HepG2 (cell line): ENCODE measurements around the gene GOLT1A. TPM values are rescaled to one million over a fixed set of nuclear protein-coding genes. Genes with fewer than 3 reads are reported as not detected.

ENCODE experiments used
- ATAC-seq: fragments of 200-7000 bp; cut with Tn5 transposase; 3 replicates; pipeline ENCODE4 v1.9.1; 2020; ENCODE audit warnings: mild to moderate bottlenecking, moderate library complexity
- BruUV-seq: library from RNA; stranded (reverse); fragments of 400-500 nt; replicated peaks from 2 replicates; lab custom pipeline; 2021; lab: Mats Ljungman, UMichigan
- CTCF ChIA-PET: fragments of 300-600 bp; formaldehyde crosslinking; extraction: SDS; loops from one replicate; lab custom pipeline; 2021; ENCODE audit warnings: low total read pairs, inconsistent platforms, low intra/inter-chr PET ratio; lab: Yijun Ruan, JAX
- POLR2A ChIA-PET: fragments of 350-600 bp; sonication (Branson Sonifier 250); formaldehyde crosslinking; loops from one replicate; lab custom pipeline; 2020; ENCODE audit warnings: antibody characterized with exemption, inconsistent platforms; lab: Yijun Ruan, JAX
- DNase-seq: peaks from one replicate; pipeline ENCODE4 v3.0.0-alpha.2; 2015; ENCODE audit warnings: low spot score
- FAIRE-seq: peaks from 3 replicates; lab custom pipeline; 2011; peaks lifted over from hg19 to GRCh38; lab: Jason Lieb, UNC
- H2AFZ ChIP-seq: one replicate; pipeline ENCODE4 v1.6.1; 2011; ENCODE audit warnings: low read length, inconsistent platforms
- H3K27ac ChIP-seq: fragments of 300-600 bp; 3 replicates; pipeline ENCODE4 v1.8.0; 2011; ENCODE audit warnings: mixed run types, mild to moderate bottlenecking, mixed read lengths, low read length, inconsistent platforms; ENCODE audit not compliant: insufficient read depth; ENCODE audit errors: extremely low read length
- H3K27me3 ChIP-seq, 2 experiments: fragments of 200-600 bp in 1 of 2; 2 replicates in 1 of 2; 3 replicates in 1 of 2; pipeline versions ENCODE4 v1.6.0 to v1.8.0; 2011; ENCODE audit warnings: low read length in 2 of 2, mild to moderate bottlenecking in 2 of 2, moderate library complexity in 2 of 2, inconsistent platforms in 1 of 2; ENCODE audit not compliant: insufficient read depth in 2 of 2, control insufficient read depth in 1 of 2
- H3K36me3 ChIP-seq, 2 experiments: fragments of 200-600 bp in 1 of 2; replicated peaks in 1 of 2; 2 replicates in 1 of 2; 3 replicates in 1 of 2; pipeline versions ENCODE4 v1.5.1 to v1.8.0; 2011; ENCODE audit warnings: low read length in 2 of 2, inconsistent platforms in 1 of 2; ENCODE audit not compliant: insufficient read depth in 2 of 2, control insufficient read depth in 1 of 2
- H3K4me1 ChIP-seq: 2 replicates; pipeline ENCODE4 v1.5.1; 2012; ENCODE audit warnings: low read length, inconsistent platforms; ENCODE audit not compliant: insufficient read depth
- H3K4me2 ChIP-seq: 2 replicates; pipeline ENCODE4 v1.6.0; 2011; ENCODE audit warnings: low read depth, low read length, inconsistent platforms
- H3K4me3 ChIP-seq, 3 experiments: fragments of 200-600 bp in 1 of 3; sonication (generic), shearing (Covaris generic) in 1 of 3; replicated peaks in 1 of 3; 2 replicates each; pipeline ENCODE4 v1.5.1; 2011 to 2016; ENCODE audit warnings: low read length in 3 of 3, inconsistent platforms in 2 of 3, low read depth in 2 of 3, mild to moderate bottlenecking in 2 of 3, control low read depth in 1 of 3, mixed read lengths in 1 of 3; ENCODE audit not compliant: insufficient read depth in 1 of 3
- H3K79me2 ChIP-seq: one replicate; pipeline ENCODE4 v1.6.1; 2011; ENCODE audit warnings: low read length, inconsistent platforms; ENCODE audit not compliant: insufficient read depth
- H3K9ac ChIP-seq: 2 replicates; pipeline ENCODE4 v1.6.0; 2011; ENCODE audit warnings: mild to moderate bottlenecking, low read depth, low read length, inconsistent platforms; ENCODE audit not compliant: insufficient read depth
- H3K9me3 ChIP-seq: 2 replicates; pipeline ENCODE4 v1.5.1; 2012; ENCODE audit warnings: mild to moderate bottlenecking, low read length
- H4K20me1 ChIP-seq: 2 replicates; pipeline ENCODE4 v1.6.0; 2011; ENCODE audit warnings: inconsistent platforms, mild to moderate bottlenecking, low read length, moderate library complexity; ENCODE audit not compliant: insufficient read depth
- CEBPB ChIP-seq: IDR thresholded peaks from 2 replicates; pipeline ENCODE4 v1.6.1; 2011; ENCODE audit warnings: low read depth, low read length, improper control_type of control experiment, borderline replicate concordance
- HMG20B ChIP-seq: conservative IDR thresholded peaks from 2 replicates; pipeline ENCODE4 v1.6.1; 2016; ENCODE audit warnings: missing genetic modification reagents, missing compliant biosample characterization
- RARA ChIP-seq: IDR thresholded peaks from 2 replicates; pipeline ENCODE4 v1.6.1; 2016; ENCODE audit warnings: missing genetic modification reagents, missing compliant biosample characterization
- WGBS: methylation state at CpG from one replicate; pipeline ENCODE4 v1.1.6; 2017; ENCODE audit warnings: low lambda C conversion rate; 5-methylcytosine and 5-hydroxymethylcytosine counted together
- in situ Hi-C: cut with HindIII; loops from 2 replicates; pipeline ENCODE4 v1.10.0; 2017; ENCODE audit warnings: low pct_unique_long_range_greater_than_20kb; ENCODE audit not compliant: extremely low pct_ligation_motif_present
- intact Hi-C: fragments of 100-400 bp; cut with micrococcal nuclease; formaldehyde crosslinking; loops from one replicate; pipeline ENCODE4 v1.10.0; 2022; ENCODE audit not compliant: unreplicated experiment
- polyA plus RNA-seq, 8 experiments: library from polyadenylated mRNA; depleted of rRNA in 3 of 8; stranded (reverse) in 7 of 8; unstranded in 1 of 8; fragments of >200 nt; fragmentation: Illumina TruSeq in 4 of 8; extraction: Trizol in 4 of 8; gene quantifications; 2 replicates each; pipeline versions ENCODE4 v1.2.1 to v1.2.3, GENCODE V29; 2011 to 2016; ENCODE audit warnings: low read depth in 4 of 8, missing spikeins in 1 of 8, mixed read lengths in 1 of 8; ENCODE audit not compliant: insufficient read depth in 1 of 8
- total RNA-seq, 5 experiments: library from RNA; depleted of rRNA; stranded (reverse); fragments of >200 nt; fragmentation: Illumina TruSeq; extraction: Trizol; gene quantifications; 2 replicates each; pipeline ENCODE4 v1.2.3, GENCODE V29; 2016; ENCODE audit warnings: low read depth in 1 of 5
- TF ChIP-seq, protein P1 (sequence below): sonication (generic); formaldehyde crosslinking; IDR thresholded peaks from 2 replicates; pipeline ENCODE4 v1.4.0; 2020; ENCODE audit warnings: missing genetic modification reagents

GOLT1A gene
- total and polyA plus RNA-seq, 2 of the 13 experiments (the other 11 are each of a cell fraction or from before 2014, with no cell fraction given) = 25.8 to 28.0 TPM

DNA sequence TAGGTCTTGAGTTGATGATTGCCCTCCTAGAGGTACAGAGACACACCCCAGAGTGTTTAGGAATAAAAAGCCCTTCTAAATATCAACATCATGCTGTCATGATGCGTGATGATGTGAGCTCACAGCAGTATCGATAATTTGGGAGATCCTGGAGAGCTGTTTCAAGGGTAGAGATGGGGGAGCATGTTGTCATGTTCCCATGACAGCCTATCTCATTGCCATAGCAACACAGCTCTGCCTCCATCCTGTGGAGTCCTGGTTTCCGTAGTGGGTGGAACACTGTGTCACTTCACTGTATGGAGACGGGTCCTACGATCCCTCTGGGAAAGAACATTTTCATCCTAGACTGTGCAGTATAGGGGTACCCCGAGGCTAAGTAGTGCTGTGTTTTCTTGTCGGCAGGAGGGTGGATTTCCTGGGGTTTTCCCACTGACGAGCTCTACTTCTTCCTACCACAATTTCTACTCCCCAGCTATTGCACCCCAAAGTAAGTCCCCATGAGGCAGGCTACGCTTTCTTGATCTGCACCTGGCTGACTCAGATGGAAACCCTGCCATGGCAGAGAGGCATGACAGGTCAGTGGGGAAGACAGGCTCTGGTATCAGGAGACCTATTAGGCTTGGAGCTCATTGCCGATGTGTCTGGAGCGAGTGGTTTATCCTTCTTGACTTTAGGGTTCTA, 24.7 kb downstream of the GOLT1A start:
- H3K4me2 ChIP-seq = no peak overlapping the region
- DNase-seq (no peak), FAIRE-seq (no peak), ATAC-seq (no peak)
- no peak overlapping the region for H3K9ac ChIP-seq
- BruUV-seq = no TSS peak
- in situ Hi-C loops = no loop called here
- no peaks in the 10 kb centered on the region for H3K79me2 ChIP-seq
- H3K9me3 ChIP-seq = no peaks in the 10 kb centered on the region
- intact Hi-C loops = no loop called here
- H3K4me1 ChIP-seq = peaks cover 35% of the 10 kb centered on the region
- POLR2A ChIA-PET = interaction anchor here (1.2 to 1.7 kb wide), 2 partner anchors 9 to 44 kb away, joined by 3 to 5 read pairs; no protein-coding TSS in a partner anchor
- H2AFZ ChIP-seq = no peak overlapping the region
- CTCF ChIA-PET = no interaction called here
- H3K27ac ChIP-seq = no peak overlapping the region
- peaks cover 6 to 45% of the 10 kb centered on the region in 2 experiments; a peak in 4 of 5 replicates for H3K27me3 ChIP-seq
- no peak overlapping the region for H3K4me3 ChIP-seq
- H4K20me1 ChIP-seq = no peaks in the 10 kb centered on the region
- no peaks in the 10 kb centered on the region for H3K36me3 ChIP-seq
- TF ChIP-seq HMG20B (CRISPR knock-in tag) (no peak), CEBPB (no peak)
- WGBS = 68% methylated on average over 9 of the region's 11 CpGs

DNA sequence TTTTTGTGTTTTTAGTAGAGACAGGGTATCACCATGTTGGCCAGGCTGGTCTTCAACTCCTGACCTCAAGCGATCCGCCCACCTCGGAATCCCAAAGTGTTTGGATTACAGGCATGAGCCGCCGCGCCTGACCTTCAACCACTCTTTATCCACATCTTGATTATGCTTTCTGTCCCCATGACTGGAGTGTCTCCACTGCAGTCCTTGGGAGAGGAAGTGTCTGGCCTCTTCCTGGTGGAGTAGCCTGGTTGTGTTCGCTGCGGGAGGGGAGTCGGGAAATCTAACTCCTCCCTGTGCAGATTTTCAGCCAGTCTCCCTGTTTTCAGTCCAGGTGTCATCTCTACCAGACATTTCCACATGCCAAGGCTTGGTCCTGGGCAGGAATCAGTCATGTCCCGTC, 27.2 kb downstream of the GOLT1A start:
- in situ Hi-C loops = no loop called here
- CTCF ChIA-PET = no interaction called here
- 10% methylated on average over 10 of the region's 10 CpGs for WGBS

More for the DNA sequence above, 27.2 kb downstream of the GOLT1A start:
- Histone ChIP-seq H3K4me2 (0 out of 2 replicates have a peak overlapping the region, but pooled peaks have one; percentile 5), H3K4me1 (peaks cover 35% of the 10 kb centered on the region), H3K9me3 (no peaks in the 10 kb centered on the region), H3K27ac (no peak overlapping the region), H3K9ac (no peak overlapping the region), H2AFZ (no peak overlapping the region), H4K20me1 (no peaks in the 10 kb centered on the region), H3K36me3 (no peaks in the 10 kb centered on the region), H3K4me3 (no peak overlapping the region), H3K27me3 (peaks cover 6 to 26% of the 10 kb centered on the region in 2 experiments; a peak in 4 of 5 replicates), H3K79me2 (no peaks in the 10 kb centered on the region)
- ATAC-seq = no peak
- no TSS peak for BruUV-seq
- DNase-seq = no peak
- intact Hi-C loops = no loop called here
- FAIRE-seq = no peak
- TF ChIP-seq, protein P1, sequence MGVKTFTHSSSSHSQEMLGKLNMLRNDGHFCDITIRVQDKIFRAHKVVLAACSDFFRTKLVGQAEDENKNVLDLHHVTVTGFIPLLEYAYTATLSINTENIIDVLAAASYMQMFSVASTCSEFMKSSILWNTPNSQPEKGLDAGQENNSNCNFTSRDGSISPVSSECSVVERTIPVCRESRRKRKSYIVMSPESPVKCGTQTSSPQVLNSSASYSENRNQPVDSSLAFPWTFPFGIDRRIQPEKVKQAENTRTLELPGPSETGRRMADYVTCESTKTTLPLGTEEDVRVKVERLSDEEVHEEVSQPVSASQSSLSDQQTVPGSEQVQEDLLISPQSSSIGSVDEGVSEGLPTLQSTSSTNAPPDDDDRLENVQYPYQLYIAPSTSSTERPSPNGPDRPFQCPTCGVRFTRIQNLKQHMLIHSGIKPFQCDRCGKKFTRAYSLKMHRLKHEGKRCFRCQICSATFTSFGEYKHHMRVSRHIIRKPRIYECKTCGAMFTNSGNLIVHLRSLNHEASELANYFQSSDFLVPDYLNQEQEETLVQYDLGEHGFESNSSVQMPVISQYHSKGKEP (CRISPR knock-in tag) = no peak
- TF ChIP-seq RARA (CRISPR knock-in tag) = 0 out of 2 replicates have a peak, but pooled peaks have one; percentile 15
- POLR2A ChIA-PET = interaction anchor here (1.4 kb wide), 1 partner anchor 27 kb away, joined by 3 read pairs; the partner anchor contains the start of gene GOLT1A
